IMR-90 (cell line): Measurements from ENCODE around the gene DHRS7B. TPM values are rescaled to one million over a fixed set of nuclear protein-coding genes. Genes with fewer than 3 reads are reported as not detected.

Experiments used
- ATAC-seq: fragments of 200-7000 bp; cut with Tn5 transposase; 2 replicates; pipeline ENCODE4 v1.9.1; 2020; ENCODE audit warnings: low read depth, mild to moderate bottlenecking, moderate library complexity
- BruUV-seq: library from RNA; stranded (reverse); fragments of 400-500 nt; replicated peaks from 2 replicates; lab custom pipeline; 2021; lab: Mats Ljungman, UMichigan
- CTCF ChIA-PET: fragments of 300-600 bp; formaldehyde crosslinking; extraction: SDS; loops from one replicate; lab custom pipeline; 2021; ENCODE audit warnings: antibody characterized with exemption; lab: Yijun Ruan, JAX
- POLR2A ChIA-PET: fragments of 300-600 bp; sonication (Branson Sonifier 250); formaldehyde crosslinking; loops from one replicate; lab custom pipeline; 2022; ENCODE audit warnings: antibody characterized with exemption; ENCODE audit not compliant: unreplicated experiment; lab: Charles Lee
- DNase-seq: peaks from one replicate; pipeline ENCODE4 v3.0.0; 2013
- H2AFZ ChIP-seq: replicated peaks from 2 replicates; pipeline ENCODE3; 2013; ENCODE audit warnings: low read length, mild to moderate bottlenecking; ENCODE audit not compliant: poor library complexity
- H2AK5ac ChIP-seq: 2 replicates; pipeline ENCODE4 v1.6.1; 2013; ENCODE audit warnings: low read depth, low read length, inconsistent platforms
- H2AK9ac ChIP-seq: replicated peaks from 2 replicates; pipeline ENCODE3; 2013; ENCODE audit warnings: mild to moderate bottlenecking, low read depth, low read length, moderate library complexity; ENCODE audit not compliant: poor library complexity
- H2BK120ac ChIP-seq: 2 replicates; pipeline ENCODE4 v1.6.1; 2013; ENCODE audit warnings: low read depth, low read length, inconsistent platforms
- H2BK15ac ChIP-seq: 3 replicates; pipeline ENCODE4 v1.6.1; 2013; ENCODE audit warnings: low read depth, low read length, inconsistent platforms
- H2BK20ac ChIP-seq: 2 replicates; pipeline ENCODE4 v1.6.1; 2013; ENCODE audit warnings: low read depth, mild to moderate bottlenecking, inconsistent platforms, low read length, moderate library complexity
- H2BK5ac ChIP-seq: 2 replicates; pipeline ENCODE4 v1.6.1; 2013; ENCODE audit warnings: mild to moderate bottlenecking, low read depth, low read length, inconsistent platforms; ENCODE audit not compliant: poor library complexity, severe bottlenecking
- H3K14ac ChIP-seq: replicated peaks from 2 replicates; pipeline ENCODE4 v1.6.1; 2013; ENCODE audit warnings: low read depth, low read length, inconsistent platforms
- H3K18ac ChIP-seq: 2 replicates; pipeline ENCODE4 v1.6.1; 2013; ENCODE audit warnings: low read depth, low read length, control low read depth
- H3K23ac ChIP-seq: 2 replicates; pipeline ENCODE4 v1.6.1; 2013; ENCODE audit warnings: low read depth, low read length, inconsistent platforms
- H3K27ac ChIP-seq: 2 replicates; pipeline ENCODE4 v1.5.1; 2013; ENCODE audit warnings: mild to moderate bottlenecking, control low read depth, low read length; ENCODE audit not compliant: insufficient read depth
- H3K27me3 ChIP-seq: 2 replicates; pipeline ENCODE4 v1.6.1; 2013; ENCODE audit warnings: low read length; ENCODE audit not compliant: control insufficient read depth, insufficient read depth
- H3K36me3 ChIP-seq: 2 replicates; pipeline ENCODE4 v1.6.1; 2013; ENCODE audit warnings: low read length, mixed read lengths; ENCODE audit not compliant: control insufficient read depth, insufficient read depth
- H3K4ac ChIP-seq: 2 replicates; pipeline ENCODE4 v1.6.1; 2013; ENCODE audit warnings: low read depth, low read length, inconsistent platforms
- H3K4me1 ChIP-seq: 2 replicates; pipeline ENCODE4 v1.6.1; 2013; ENCODE audit warnings: low read length, mixed read lengths; ENCODE audit not compliant: control insufficient read depth, insufficient read depth
- H3K4me2 ChIP-seq: 2 replicates; pipeline ENCODE4 v1.6.1; 2013; ENCODE audit warnings: low read depth, mild to moderate bottlenecking, control low read depth, low read length, moderate library complexity
- H3K4me3 ChIP-seq: 2 replicates; pipeline ENCODE4 v1.5.1; 2013; ENCODE audit warnings: low read depth, mild to moderate bottlenecking, control low read depth, low read length, moderate library complexity; ENCODE audit not compliant: insufficient read depth
- H3K56ac ChIP-seq: 2 replicates; pipeline ENCODE4 v1.6.1; 2013; ENCODE audit warnings: low read length, inconsistent platforms; ENCODE audit not compliant: insufficient read depth; ENCODE audit errors: extremely low read depth
- H3K79me1 ChIP-seq, 2 experiments: 2 replicates each; pipeline ENCODE4 v1.6.1; 2013; ENCODE audit warnings: low read length in 2 of 2, inconsistent platforms in 1 of 2, low read depth in 1 of 2
- H3K9ac ChIP-seq: 2 replicates; pipeline ENCODE4 v1.6.1; 2013; ENCODE audit warnings: low read depth, low read length, control low read depth
- H3K9me1 ChIP-seq: 2 replicates; pipeline ENCODE4 v1.6.1; 2013; ENCODE audit warnings: low read length, inconsistent platforms; ENCODE audit not compliant: insufficient read depth
- H3K9me3 ChIP-seq: 2 replicates; pipeline ENCODE4 v1.6.1; 2013; ENCODE audit warnings: low read length; ENCODE audit not compliant: control insufficient read depth, insufficient read depth
- H4K20me1 ChIP-seq: 2 replicates; pipeline ENCODE4 v1.6.1; 2013; ENCODE audit warnings: low read length, inconsistent platforms; ENCODE audit not compliant: insufficient read depth
- H4K5ac ChIP-seq: 2 replicates; pipeline ENCODE4 v1.6.1; 2013; ENCODE audit warnings: mild to moderate bottlenecking, low read depth, low read length, control low read depth
- H4K8ac ChIP-seq, 2 experiments: 2 replicates each; pipeline ENCODE4 v1.6.1; 2013; ENCODE audit warnings: low read depth in 2 of 2, low read length in 2 of 2, control low read depth in 1 of 2, inconsistent platforms in 1 of 2
- H4K91ac ChIP-seq: 2 replicates; pipeline ENCODE4 v1.6.1; 2013; ENCODE audit warnings: low read depth, low read length, inconsistent platforms; ENCODE audit not compliant: insufficient read depth
- BHLHE40 ChIP-seq: fragments of 150-350 bp; IDR thresholded peaks from 2 replicates; pipeline ENCODE4 v1.6.1; 2016; ENCODE audit warnings: mild to moderate bottlenecking, low read depth, low read length
- CEBPB ChIP-seq: IDR thresholded peaks from 2 replicates; pipeline ENCODE4 v1.6.1; 2012; ENCODE audit warnings: low read depth, low read length, improper control_type of control experiment
- CHD1 ChIP-seq: IDR thresholded peaks from 2 replicates; pipeline ENCODE4 v1.6.1; 2012; ENCODE audit warnings: low read depth, low read length, improper control_type of control experiment
- CTCF ChIP-seq: conservative IDR thresholded peaks from 2 replicates; pipeline ENCODE4 v1.5.1; 2012; ENCODE audit warnings: mild to moderate bottlenecking, low read depth, low read length, improper control_type of control experiment
- ELK1 ChIP-seq: fragments of 150-350 bp; IDR thresholded peaks from 2 replicates; pipeline ENCODE4 v1.6.1; 2016; ENCODE audit warnings: low read depth, mild to moderate bottlenecking, low read length, moderate library complexity, borderline replicate concordance
- FOS ChIP-seq: fragments of 150-350 bp; IDR thresholded peaks from 2 replicates; pipeline ENCODE4 v1.6.1; 2016; ENCODE audit warnings: low read depth, low read length
- MAFK ChIP-seq: IDR thresholded peaks from 2 replicates; pipeline ENCODE4 v1.6.1; 2012; ENCODE audit warnings: low read depth, low read length, improper control_type of control experiment
- MAZ ChIP-seq: IDR thresholded peaks from 2 replicates; pipeline ENCODE4 v1.6.1; 2012; ENCODE audit warnings: low read depth, mild to moderate bottlenecking, low read length, improper control_type of control experiment, moderate library complexity, borderline replicate concordance
- NFE2L2 ChIP-seq: fragments of 150-350 bp; IDR thresholded peaks from 2 replicates; pipeline ENCODE4 v1.6.1; 2016; ENCODE audit warnings: low read depth, mild to moderate bottlenecking, low read length
- POLR2A ChIP-seq: IDR thresholded peaks from 2 replicates; pipeline ENCODE4 v1.6.1; 2012; ENCODE audit warnings: mild to moderate bottlenecking, low read depth, low read length
- RAD21 ChIP-seq: IDR thresholded peaks from 2 replicates; pipeline ENCODE4 v1.6.1; 2012; ENCODE audit warnings: low read length, improper control_type of control experiment
- RCOR1 ChIP-seq: IDR thresholded peaks from 2 replicates; pipeline ENCODE4 v1.6.1; 2012; ENCODE audit warnings: mild to moderate bottlenecking, low read length, improper control_type of control experiment; ENCODE audit not compliant: insufficient replicate concordance
- USF2 ChIP-seq: fragments of 150-350 bp; IDR thresholded peaks from 2 replicates; pipeline ENCODE4 v1.6.1; 2017; ENCODE audit warnings: mild to moderate bottlenecking, antibody characterized with exemption, low read length, low read depth
- WGBS, 2 experiments: methylation state at CpG; one replicate each; pipeline versions ENCODE4 v1.1.5 to v1.1.7; 2013; ENCODE audit warnings: missing lambda C conversion rate in 2 of 2; ENCODE audit not compliant: insufficient read length in 1 of 2; ENCODE audit errors: extremely low coverage in 2 of 2; 5-methylcytosine and 5-hydroxymethylcytosine counted together
- dilution Hi-C: fragments of 300-500 bp; cut with HindIII; formaldehyde crosslinking; loops from one replicate; pipeline ENCODE4 v1.14.3; 2018; ENCODE audit warnings: low sequenced_read_pairs; ENCODE audit not compliant: unreplicated experiment
- in situ Hi-C: fragments of 300-500 bp; cut with MboI; formaldehyde crosslinking; loops from 3 replicates; pipeline ENCODE4 v1.14.3; 2019; ENCODE audit warnings: low sequenced_read_pairs, inconsistent platforms, mixed read lengths
- intact Hi-C: fragments of 100-400 bp; cut with micrococcal nuclease; formaldehyde crosslinking; loops from 2 replicates; pipeline ENCODE4 v1.10.0; 2022
- polyA plus RNA-seq, 3 experiments: library from polyadenylated mRNA; depleted of rRNA; stranded (reverse); fragments of >200 nt; gene quantifications; 2 replicates each; pipeline ENCODE4 v1.2.3, GENCODE V29; 2012; ENCODE audit warnings: low replicate concordance in 1 of 3
- total RNA-seq: library from RNA; depleted of rRNA; stranded (reverse); fragments of >200 nt; gene quantifications from 2 replicates; pipeline ENCODE4 v1.2.3, GENCODE V29; 2012

DHRS7B gene
- total and polyA plus RNA-seq, 2 of the 4 experiments (the other 2 are of a cell fraction) = 24.4 to 34.4 TPM

GRCh38 chr17:21171309-21171922, 44.7 kb downstream of the DHRS7B start:
- H3K4me2 ChIP-seq = no peak overlapping the region
- DNase-seq (no peak), ATAC-seq (no peak)
- peaks cover 3% of the 10 kb centered on the region; the same call in 1 of the 2 replicates for H3K36me3 ChIP-seq
- no peak overlapping the region for H4K91ac ChIP-seq
- 100% methylated on average over 2 of the region's 12 CpGs; no CpG with 5 or more reads in 1 of the 2 experiments for WGBS, 2 experiments
- POLR2A ChIA-PET = no interaction called here
- no peak overlapping the region for H3K4ac ChIP-seq
- H3K79me1 ChIP-seq = peaks cover 10 to 13% of the 10 kb centered on the region in 2 experiments
- no peak overlapping the region for H3K9ac ChIP-seq
- in situ Hi-C loops = no loop called here
- no peak overlapping the region for H3K23ac ChIP-seq
- H3K56ac ChIP-seq = no peak overlapping the region
- H2BK5ac ChIP-seq = no peak overlapping the region
- peaks cover 11% of the 10 kb centered on the region for H3K4me1 ChIP-seq
- BruUV-seq = no TSS peak
- H3K18ac ChIP-seq = no peak overlapping the region
- H4K8ac ChIP-seq = no peak overlapping the region
- peaks cover 23% of the 10 kb centered on the region; the same call in 1 of the 2 replicates for H3K9me1 ChIP-seq
- H2BK20ac ChIP-seq = no peak overlapping the region
- H2AFZ ChIP-seq = no peak overlapping the region
- no peaks in the 10 kb centered on the region for H3K9me3 ChIP-seq
- no peak overlapping the region for H3K27ac ChIP-seq
- CTCF ChIA-PET = no interaction called here
- intact Hi-C loops = no loop called here
- no peak overlapping the region for H2AK5ac ChIP-seq
- no peak overlapping the region for H3K4me3 ChIP-seq
- dilution Hi-C loops = no loop called here
- no peak overlapping the region for H2AK9ac ChIP-seq
- no peak overlapping the region for H2BK120ac ChIP-seq
- no peak overlapping the region for H3K14ac ChIP-seq
- no peaks in the 10 kb centered on the region for H3K27me3 ChIP-seq
- H4K5ac ChIP-seq = no peak overlapping the region
- no peak overlapping the region for H2BK15ac ChIP-seq
- H4K20me1 ChIP-seq = no peaks in the 10 kb centered on the region
- TF ChIP-seq CEBPB = no peak
- TF ChIP-seq BHLHE40 = no peak
- TF ChIP-seq RAD21 = no peak
- no peak for TF ChIP-seq POLR2A
- TF ChIP-seq RCOR1 = no peak
- TF ChIP-seq USF2 = no peak
- no peak for TF ChIP-seq FOS
- TF ChIP-seq NFE2L2 = no peak
- no peak for TF ChIP-seq ELK1
- TF ChIP-seq CTCF = no peak
- TF ChIP-seq MAZ = no peak
- TF ChIP-seq MAFK = no peak
- no peak for TF ChIP-seq CHD1
